Pons (tissue), 1 donor: ENCODE results near the gene PDE1A.

Experiments used
- DNase-seq: peaks from one replicate; pipeline ENCODE4 v3.0.0-alpha.2; 2016; ENCODE audit warnings: low spot score

PDE1A gene

GRCh38 chr2:182267971-182268370 is 158.9 kb downstream of the PDE1A start:
- no peak for DNase-seq

- no peak for DNase-seq
Observed at GRCh38 chr2:182266909-182267308, 159.9 kb downstream of the PDE1A start.

- DNase-seq: no peak
Observed at GRCh38 chr2:182265718-182266117, 161.1 kb downstream of the PDE1A start.

- no peak for DNase-seq
Observed at GRCh38 chr2:182261860-182262387, 164.9 kb downstream of the PDE1A start.

GRCh38 chr2:182259629-182260150 is 167.1 kb downstream of the PDE1A start:
- no peak for DNase-seq

- DNase-seq: no peak
Observed at GRCh38 chr2:182252534-182252933, 174.3 kb downstream of the PDE1A start.

GRCh38 chr2:182248898-182249297 is 177.9 kb downstream of the PDE1A start:
- DNase-seq: no peak

- no peak for DNase-seq
Observed at GRCh38 chr2:182248362-182248761, 178.5 kb downstream of the PDE1A start.

GRCh38 chr2:182247831-182248230 is 179.0 kb downstream of the PDE1A start:
- no peak for DNase-seq

- DNase-seq: no peak
Observed at GRCh38 chr2:182245963-182246362, 180.9 kb downstream of the PDE1A start.

- no peak for DNase-seq
Observed at GRCh38 chr2:182242609-182243008, 184.2 kb downstream of the PDE1A start.

- no peak for DNase-seq
Observed at GRCh38 chr2:182241936-182242335, 184.9 kb downstream of the PDE1A start.

GRCh38 chr2:182240862-182241371 is 185.9 kb downstream of the PDE1A start:
- DNase-seq: peak; percentile 45

- no peak for DNase-seq
Observed at GRCh38 chr2:182230561-182230960, 196.3 kb downstream of the PDE1A start.

GRCh38 chr2:182229297-182229696 is 197.5 kb downstream of the PDE1A start:
- no peak for DNase-seq

GRCh38 chr2:182228741-182229140 is 198.1 kb downstream of the PDE1A start:
- no peak for DNase-seq

- no peak for DNase-seq
Observed at GRCh38 chr2:182228073-182228473, 198.8 kb downstream of the PDE1A start.

GRCh38 chr2:182226807-182227206 is 200.0 kb downstream of the PDE1A start:
- DNase-seq: no peak

- no peak for DNase-seq
Observed at GRCh38 chr2:182224669-182225068, 202.2 kb downstream of the PDE1A start.

GRCh38 chr2:182220998-182221397 is 205.8 kb downstream of the PDE1A start:
- DNase-seq: no peak

GRCh38 chr2:182220335-182220734 is 206.5 kb downstream of the PDE1A start:
- DNase-seq: no peak

- DNase-seq: no peak
Observed at GRCh38 chr2:182210669-182211068, 216.2 kb downstream of the PDE1A start.

- no peak for DNase-seq
Observed at GRCh38 chr2:182208421-182208820, 218.4 kb downstream of the PDE1A start.

- no peak for DNase-seq
Observed at GRCh38 chr2:182207049-182207746, 219.6 kb downstream of the PDE1A start.
